ENCODE data around the gene OPTC.

OPTC gene

GRCh38 chr1:203481196-203481595 lies 12.8 kb upstream of the OPTC start:
- ChIA-PET CTCF (interaction anchor here (0.6 to 1.9 kb wide), 2 partner anchors 114 to 141 kb away, joined by 3 to 5 read pairs; no protein-coding TSS in a partner anchor), POLR2A (no interaction called here)
- TF ChIP-seq ZNF843 (tag by site-specific recombination; IDR thresholded peaks at IDR 0.05): no peak
- no peak for TF ChIP-seq PRDM1 (tag by site-specific recombination; IDR thresholded peaks at IDR 0.05)
- no peak for TF ChIP-seq ZNF555 (tag by site-specific recombination; conservative IDR thresholded peaks at IDR 0.05)
- no peak for TF ChIP-seq TSHZ1 (tag by site-specific recombination; IDR thresholded peaks at IDR 0.05; ENCODE audit: borderline replicate concordance)
- no peak for TF ChIP-seq ZNF223 (tag by site-specific recombination; IDR thresholded peaks at IDR 0.05)
- Histone ChIP-seq H3K36me3 (ENCODE audit: control insufficient read depth in 2 of 2, insufficient read depth in 1 of 2, low read length in 2 of 2) (no peaks in the 10 kb centered on the region), H3K9me3 (ENCODE audit: control insufficient read depth, insufficient read depth, low read depth, low read length) (no peaks in the 10 kb centered on the region), H3K27ac (ENCODE audit: extremely low read depth, low read depth, low read length) (no peak overlapping the region), H3K4me1 (ENCODE audit: control insufficient read depth, insufficient read depth, low read length) (no peaks in the 10 kb centered on the region; the same call in 1 of the 2 replicates), H3K4me3 (ENCODE audit: low read depth, low read length) (no peak overlapping the region)

GRCh38 chr1:203486618-203487370 lies 7.2 kb upstream of the OPTC start:
- H3K4me1 ChIP-seq (ENCODE audit: control insufficient read depth, insufficient read depth, low read length): no peaks in the 10 kb centered on the region
- H3K4me3 ChIP-seq (ENCODE audit: low read depth, low read length): no peak overlapping the region
- TF ChIP-seq ZNF248 (tag by site-specific recombination; IDR thresholded peaks at IDR 0.05) (no peak), ZSCAN4 (tag by site-specific recombination; IDR thresholded peaks at IDR 0.05) (no peak), ZBTB1 (tag by site-specific recombination; IDR thresholded peaks at IDR 0.05) (no peak), ZNF513 (tag by site-specific recombination; IDR thresholded peaks at IDR 0.05) (no peak), ZNF529 (tag by site-specific recombination; IDR thresholded peaks at IDR 0.05; ENCODE audit: insufficient replicate concordance) (no peak), OVOL3 (tag by site-specific recombination; IDR thresholded peaks at IDR 0.05) (no peak), SP2 (tag by site-specific recombination; IDR thresholded peaks at IDR 0.05) (no peak), ZNF366 (tag by site-specific recombination; conservative IDR thresholded peaks at IDR 0.05) (no peak), REPIN1 (tag by site-specific recombination; IDR thresholded peaks at IDR 0.05; ENCODE audit: low read depth) (no peak), ZBTB21 (tag by site-specific recombination; IDR thresholded peaks at IDR 0.05) (no peak), ZNF23 (tag by site-specific recombination; IDR thresholded peaks at IDR 0.05; ENCODE audit: borderline replicate concordance) (no peak), REST (tag by site-specific recombination; IDR thresholded peaks at IDR 0.05) (no peak)
- H3K27ac ChIP-seq (ENCODE audit: extremely low read depth, low read depth, low read length): peak overlapping the region; percentile 10; the same call in 1 of the 2 replicates
- no peaks in the 10 kb centered on the region for H3K36me3 ChIP-seq (ENCODE audit: control insufficient read depth in 2 of 2, insufficient read depth in 1 of 2, low read length in 2 of 2)
- ChIA-PET POLR2A (no interaction called here), CTCF (interaction anchor here (0.6 to 8.9 kb wide), 13 partner anchors 18 to 575 kb away, joined by 3 to 182 read pairs (median 7); no protein-coding TSS in a partner anchor)
- no peaks in the 10 kb centered on the region for H3K9me3 ChIP-seq (ENCODE audit: control insufficient read depth, insufficient read depth, low read depth, low read length)
